K562 (cell line): ENCODE measurements around the gene NRSN2. TPM values are rescaled to one million over a fixed set of nuclear protein-coding genes. Genes with fewer than 3 reads are reported as not detected.
A peak's percentile ranks its signal among the peaks of the same experiment; 100 is the strongest.

ENCODE experiments used
- BDP1 ChIP-seq: IDR thresholded peaks from 3 replicates; pipeline ENCODE4 v1.6.1; 2011; ENCODE audit not compliant: insufficient read length, insufficient read depth
- HCFC1 ChIP-seq: IDR thresholded peaks from 2 replicates; pipeline ENCODE4 v1.6.1; 2012; ENCODE audit warnings: low read depth, low read length, improper control_type of control experiment
- IRF2 ChIP-seq: sonication (generic); formaldehyde crosslinking; IDR thresholded peaks from 2 replicates; pipeline ENCODE4 v1.8.1; 2022; ENCODE audit warnings: mild to moderate bottlenecking, missing genetic modification reagents
- MGA ChIP-seq: fragments of 450-650 bp; IDR thresholded peaks from 2 replicates; pipeline ENCODE4 v1.6.1; 2016; ENCODE audit warnings: mild to moderate bottlenecking, moderate library complexity
- NR2C1 ChIP-seq, 2 experiments: fragments of 450-650 bp; IDR thresholded peaks; 2 replicates each; pipeline ENCODE4 v1.6.1; 2017; ENCODE audit warnings: mild to moderate bottlenecking in 2 of 2, antibody characterized with exemption in 1 of 2, inconsistent platforms in 1 of 2, missing compliant biosample characterization in 1 of 2, missing genetic modification characterization in 1 of 2
- PHF21A ChIP-seq: fragments of 450-650 bp; IDR thresholded peaks from 2 replicates; pipeline ENCODE4 v1.6.1; 2017; ENCODE audit warnings: low read depth, borderline replicate concordance
- THRAP3 ChIP-seq: fragments of 450-650 bp; IDR thresholded peaks from 2 replicates; pipeline ENCODE4 v1.6.1; 2016; ENCODE audit warnings: mild to moderate bottlenecking, inconsistent platforms, borderline replicate concordance
- TSHZ1 ChIP-seq: fragments of 250-450 bp; sonication (Bioruptor Pico); IDR thresholded peaks from 2 replicates; pipeline ENCODE4 v1.4.0; 2020; ENCODE audit warnings: mild to moderate bottlenecking, moderate library complexity
- ZNF140 ChIP-seq: fragments of 250-450 bp; sonication (Bioruptor Pico); IDR thresholded peaks from 2 replicates; pipeline ENCODE4 v1.8.0; 2021; ENCODE audit warnings: moderate library complexity, mild to moderate bottlenecking, inconsistent platforms
- ZNF24 ChIP-seq: fragments of 450-650 bp; IDR thresholded peaks from 2 replicates; pipeline ENCODE4 v1.6.1; 2016
- polyA plus RNA-seq, 8 experiments: library from polyadenylated mRNA; depleted of rRNA in 4 of 8; stranded (reverse) in 5 of 8; unstranded in 3 of 8; fragments of >200 nt; fragmentation: Nextera tagmentation in 2 of 8; fragmentation: Illumina TruSeq in 1 of 8; extraction: Ambion mirVana in 2 of 8; extraction: Trizol in 1 of 8; gene quantifications; 2 replicates each; pipeline versions ENCODE4 v1.2.1 to v1.2.3, GENCODE V29; 2011 to 2014; ENCODE audit warnings: inconsistent platforms in 1 of 8, missing spikeins in 1 of 8
- total RNA-seq, 7 experiments: library from RNA; depleted of rRNA in 6 of 7; stranded (reverse); fragments of >200 nt in 6 of 7; fragmentation: Illumina TruSeq in 2 of 7; extraction: Trizol in 2 of 7; gene quantifications; 2 replicates each; pipeline versions ENCODE4 v1.2.1 to v1.2.3, GENCODE V29; 2011 to 2021; ENCODE audit warnings: low replicate concordance in 1 of 7
- TF ChIP-seq, protein P1 (sequence below): fragments of 450-650 bp; IDR thresholded peaks from 2 replicates; pipeline ENCODE4 v1.6.1; 2016; ENCODE audit warnings: low read depth, mild to moderate bottlenecking, moderate library complexity

The NRSN2 gene
- total and polyA plus RNA-seq, 9 of the 15 experiments (the other 6 are each of a cell fraction or from before 2014, with no cell fraction given), result 7.5 to 29.7 (median 11.1) TPM

DNA sequence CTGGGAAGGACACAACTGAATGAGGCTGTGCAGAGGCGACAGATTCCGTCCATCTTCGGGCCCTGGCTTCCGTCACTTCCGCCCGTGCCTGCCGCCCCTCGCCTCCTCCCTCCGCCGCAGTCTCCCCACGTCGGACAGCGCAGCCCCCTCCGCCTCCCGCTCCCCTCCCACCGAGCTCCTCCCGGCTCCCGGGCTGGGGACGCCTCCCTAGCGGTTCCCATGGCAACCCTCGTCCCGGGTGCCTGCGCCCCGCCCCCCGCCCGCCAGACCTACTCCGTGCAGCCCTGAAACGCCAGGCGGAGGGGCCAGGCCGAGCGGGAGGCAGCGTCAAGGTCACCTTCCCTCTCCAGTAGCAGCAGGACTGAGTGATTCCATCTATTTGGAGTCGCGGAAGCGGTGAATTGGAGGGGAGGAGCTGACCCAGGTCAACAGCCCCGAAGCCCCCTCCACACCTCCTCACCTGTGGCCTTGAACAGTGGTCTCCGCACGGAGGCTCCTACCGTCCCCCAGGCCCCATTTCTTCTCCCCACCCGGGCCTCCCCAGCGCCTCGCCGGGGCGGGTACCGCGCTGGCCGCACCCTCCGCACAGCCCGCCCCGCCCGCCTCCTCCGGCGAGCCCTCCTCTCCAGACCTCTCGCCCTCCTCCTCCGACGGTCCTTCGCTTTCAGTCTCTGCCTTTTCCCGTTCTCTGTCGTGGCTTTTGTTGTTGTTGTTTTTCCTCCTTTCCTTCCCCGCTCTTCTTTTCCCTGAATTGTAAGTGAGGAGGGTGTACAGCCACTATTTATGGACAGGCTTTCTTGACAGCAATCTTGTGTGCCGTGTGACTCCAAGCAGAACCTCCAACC lies 951 bp downstream of the NRSN2 start (continued):
- TF ChIP-seq MGA, result peak; percentile 49; the same call in 1 of the 2 replicates
- no peak for TF ChIP-seq BDP1
- 0 out of 2 replicates have a peak, but pooled peaks have one; percentile 46 for TF ChIP-seq PHF21A
- TF ChIP-seq ZNF24, result no peak
- TF ChIP-seq HCFC1, result no peak; the same call in none of the 2 replicates
- peak; percentile 34; the same call in 1 of the 2 replicates for TF ChIP-seq NR2C1 (IDR thresholded peaks at IDR 0.05)
- TF ChIP-seq NR2C1 (tag; IDR thresholded peaks at IDR 0.05), result no peak
- TF ChIP-seq, protein P1, sequence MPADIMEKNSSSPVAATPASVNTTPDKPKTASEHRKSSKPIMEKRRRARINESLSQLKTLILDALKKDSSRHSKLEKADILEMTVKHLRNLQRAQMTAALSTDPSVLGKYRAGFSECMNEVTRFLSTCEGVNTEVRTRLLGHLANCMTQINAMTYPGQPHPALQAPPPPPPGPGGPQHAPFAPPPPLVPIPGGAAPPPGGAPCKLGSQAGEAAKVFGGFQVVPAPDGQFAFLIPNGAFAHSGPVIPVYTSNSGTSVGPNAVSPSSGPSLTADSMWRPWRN, result no peak
- TF ChIP-seq IRF2 (CRISPR knock-in tag), result no peak
- TF ChIP-seq THRAP3, result peak; percentile 76; the same call in 1 of the 2 replicates
- no peak for TF ChIP-seq ZNF140
- TF ChIP-seq TSHZ1 (CRISPR knock-in tag), result no peak
